Endothelial cell of umbilical vein (primary cell): ENCODE results near the gene WFDC13. TPM values are rescaled to one million over a fixed set of nuclear protein-coding genes. Genes with fewer than 3 reads are reported as not detected.

Source experiments
- BruUV-seq: library from RNA; stranded (reverse); fragments of 400-500 nt; replicated peaks from 2 replicates; lab custom pipeline; 2021; lab: Mats Ljungman, UMichigan
- CTCF ChIA-PET: fragments of 300-600, 350-600 bp; sonication (Branson Sonifier 250); formaldehyde crosslinking; loops from one replicate; lab custom pipeline; 2021; ENCODE audit warnings: antibody characterized with exemption, inconsistent platforms; lab: Charles Lee
- POLR2A ChIA-PET: fragments of 300-600, 350-600 bp; sonication (Branson Sonifier 250); formaldehyde crosslinking; loops from one replicate; lab custom pipeline; 2021; ENCODE audit warnings: antibody characterized with exemption, inconsistent platforms; lab: Charles Lee
- DNase-seq: peaks from one replicate; pipeline ENCODE4 v3.0.0-alpha.2; 2011; ENCODE audit warnings: low read depth, low spot score
- FAIRE-seq: peaks from 2 replicates; lab custom pipeline; 2011; peaks lifted over from hg19 to GRCh38; lab: Jason Lieb, UNC
- H2AFZ ChIP-seq: 2 replicates; pipeline ENCODE4 v1.6.0; 2012; ENCODE audit warnings: low read depth, low read length, control low read depth, inconsistent platforms
- H3K27ac ChIP-seq: 2 replicates; pipeline ENCODE4 v1.5.1; 2011; ENCODE audit warnings: low read depth, mild to moderate bottlenecking, control low read depth, low read length, moderate library complexity; ENCODE audit not compliant: insufficient read depth
- H3K27me3 ChIP-seq, 2 experiments: 2 replicates each; pipeline versions ENCODE4 v1.6.0 to v1.6.1; 2011; ENCODE audit warnings: low read length in 2 of 2, mixed read lengths in 1 of 2; ENCODE audit not compliant: control insufficient read depth in 2 of 2, insufficient read depth in 2 of 2
- H3K36me3 ChIP-seq, 2 experiments: 2 replicates in 1 of 2; 3 replicates in 1 of 2; pipeline ENCODE4 v1.5.1; 2011; ENCODE audit warnings: low read length in 2 of 2, mild to moderate bottlenecking in 1 of 2, moderate library complexity in 1 of 2; ENCODE audit not compliant: control insufficient read depth in 2 of 2, insufficient read depth in 2 of 2; ENCODE audit errors: extremely low read depth in 1 of 2
- H3K4me1 ChIP-seq: 3 replicates; pipeline ENCODE4 v1.5.1; 2011; ENCODE audit warnings: mild to moderate bottlenecking, low read length; ENCODE audit not compliant: control insufficient read depth, insufficient read depth; ENCODE audit errors: extremely low read depth
- H3K4me2 ChIP-seq: 2 replicates; pipeline ENCODE4 v1.6.1; 2011; ENCODE audit warnings: low read length, control low read depth, mixed read lengths; ENCODE audit not compliant: insufficient read depth
- H3K4me3 ChIP-seq, 3 experiments: fragments of 200-600 bp in 1 of 3; sonication (generic), shearing (Covaris generic) in 1 of 3; replicated peaks in 1 of 3; 2 replicates each; pipeline ENCODE4 v1.5.1; 2011 to 2016; ENCODE audit warnings: control low read depth in 3 of 3, low read length in 3 of 3, mild to moderate bottlenecking in 2 of 3, inconsistent platforms in 1 of 3, low read depth in 1 of 3, moderate library complexity in 1 of 3; ENCODE audit not compliant: insufficient read depth in 1 of 3
- H3K79me2 ChIP-seq: 2 replicates; pipeline ENCODE4 v1.6.0; 2012; ENCODE audit warnings: low read length, inconsistent platforms; ENCODE audit not compliant: control insufficient read depth, insufficient read depth
- H3K9ac ChIP-seq: replicated peaks from 2 replicates; pipeline ENCODE3; 2011; ENCODE audit warnings: low read length, control low read depth; ENCODE audit not compliant: insufficient read depth; ENCODE audit errors: extremely low read depth
- H3K9me1 ChIP-seq: replicated peaks from 3 replicates; pipeline ENCODE4 v1.6.0; 2011; ENCODE audit warnings: mild to moderate bottlenecking, low read length; ENCODE audit not compliant: control insufficient read depth, insufficient read depth; ENCODE audit errors: extremely low read depth
- H3K9me3 ChIP-seq: replicated peaks from 2 replicates; pipeline ENCODE4 v1.5.1; 2012; ENCODE audit warnings: low read length, inconsistent platforms; ENCODE audit not compliant: control insufficient read depth, insufficient read depth
- H4K20me1 ChIP-seq: replicated peaks from 2 replicates; pipeline ENCODE3; 2011; ENCODE audit warnings: mild to moderate bottlenecking, low read length; ENCODE audit not compliant: control insufficient read depth, insufficient read depth; ENCODE audit errors: extremely low read depth
- CTCF ChIP-seq, 2 donors: IDR thresholded peaks; 1 replicate in 1 of 2; 2 replicates in 1 of 2; pipeline ENCODE4 v1.5.1; 2011; ENCODE audit warnings: low read length in 2 of 2, mild to moderate bottlenecking in 2 of 2, moderate library complexity in 2 of 2, control low read depth in 1 of 2, inconsistent platforms in 1 of 2, low read depth in 1 of 2; ENCODE audit not compliant: insufficient read depth in 1 of 2; ENCODE audit errors: extremely low read depth in 1 of 2
- EZH2 ChIP-seq: IDR thresholded peaks from 2 replicates; pipeline ENCODE4 v1.6.1; 2012; ENCODE audit warnings: borderline replicate concordance, low read depth, mild to moderate bottlenecking, moderate library complexity, low read length, inconsistent platforms; ENCODE audit not compliant: severe bottlenecking
- FOS ChIP-seq: IDR thresholded peaks from 2 replicates; pipeline ENCODE4 v1.6.1; 2011; ENCODE audit warnings: mild to moderate bottlenecking, low read length, moderate library complexity, borderline replicate concordance; ENCODE audit not compliant: insufficient read depth
- GATA2 ChIP-seq: IDR thresholded peaks from 2 replicates; pipeline ENCODE4 v1.7.0; 2011; ENCODE audit warnings: low read depth, mild to moderate bottlenecking, moderate library complexity, mixed read lengths, low read length; ENCODE audit not compliant: insufficient read length, insufficient read depth
- JUN ChIP-seq: IDR thresholded peaks from 2 replicates; pipeline ENCODE4 v1.6.1; 2011; ENCODE audit warnings: borderline replicate concordance, low read depth; ENCODE audit not compliant: insufficient read length, insufficient read depth
- MAX ChIP-seq: IDR thresholded peaks from 2 replicates; pipeline ENCODE4 v1.6.1; 2011; ENCODE audit not compliant: insufficient read depth, insufficient read length
- MYC ChIP-seq: IDR thresholded peaks from one replicate; pipeline ENCODE4 v1.6.1; 2011; ENCODE audit warnings: mild to moderate bottlenecking, low read depth, low read length
- POLR2A ChIP-seq: IDR thresholded peaks from 2 replicates; pipeline ENCODE4 v1.6.1; 2012; ENCODE audit warnings: low read depth, mild to moderate bottlenecking, control low read depth, low read length
- POLR2AphosphoS5 ChIP-seq: IDR thresholded peaks from 2 replicates; pipeline ENCODE4 v1.6.1; 2012; ENCODE audit warnings: low read depth, mild to moderate bottlenecking, control low read depth, low read length, moderate library complexity; ENCODE audit not compliant: insufficient read depth
- dilution Hi-C: fragments of 300-500 bp; cut with MboI; formaldehyde crosslinking; loops from one replicate; pipeline ENCODE4 v1.15.0; 2019; ENCODE audit warnings: low sequenced_read_pairs; ENCODE audit not compliant: extremely low pct_ligation_motif_present
- intact Hi-C: fragments of 100-400 bp; cut with micrococcal nuclease; formaldehyde crosslinking; loops from one replicate; pipeline ENCODE4 v1.10.0; 2022
- polyA plus RNA-seq, 4 experiments: library from polyadenylated mRNA; depleted of rRNA in 3 of 4; stranded (reverse) in 3 of 4; unstranded in 1 of 4; fragments of >200 nt; gene quantifications; 2 replicates each; pipeline versions ENCODE4 v1.2.1 to v1.2.3, GENCODE V29; 2011 to 2012; ENCODE audit warnings: missing spikeins in 1 of 4
- total RNA-seq: library from RNA; stranded (reverse); gene quantifications from 2 replicates; pipeline ENCODE4 v1.2.3, GENCODE V29; 2021

Gene WFDC13
- total and polyA plus RNA-seq, 2 donors (not counting 3 experiments of a cell fraction or from before 2014, with no cell fraction given), result not detected

GRCh38 chr20:45745015-45745414 lies 43.2 kb downstream of the WFDC13 start:
- Histone ChIP-seq H3K27me3 (peaks cover 0 to 5% of the 10 kb centered on the region in 2 experiments), H3K9me3 (no peaks in the 10 kb centered on the region), H3K36me3 (no peaks in the 10 kb centered on the region), H3K4me2 (no peak overlapping the region), H3K4me3 (no peak overlapping the region), H3K27ac (no peak overlapping the region), H3K79me2 (no peaks in the 10 kb centered on the region), H3K9me1 (no peaks in the 10 kb centered on the region), H4K20me1 (no peaks in the 10 kb centered on the region), H3K9ac (no peak overlapping the region), H2AFZ (no peak overlapping the region), H3K4me1 (no peaks in the 10 kb centered on the region)
- ChIA-PET POLR2A (no interaction called here), CTCF (no interaction called here)
- TF ChIP-seq POLR2AphosphoS5 (no peak), POLR2A (no peak), MYC (no peak), GATA2 (no peak), CTCF (IDR thresholded peaks at IDR 0.05; ENCODE audit: extremely low read depth in 1 of 2, insufficient read depth in 1 of 2, low read depth in 1 of 2, low read length in 2 of 2) (no peak), EZH2 (no peak), FOS (no peak), JUN (no peak), MAX (no peak)
- FAIRE-seq (no peak), DNase-seq (no peak)
- intact Hi-C loops (no loop called here), dilution Hi-C loops (no loop called here)
- BruUV-seq, result no TSS peak
